ENCODE data around the gene COX11. TPM values are rescaled to one million over a fixed set of nuclear protein-coding genes. Genes with fewer than 3 reads are reported as not detected.

The COX11 gene
- total and polyA plus RNA-seq, 7 experiments from 2014 or later: 25.7 to 92.9 (median 74.9) TPM

DNA sequence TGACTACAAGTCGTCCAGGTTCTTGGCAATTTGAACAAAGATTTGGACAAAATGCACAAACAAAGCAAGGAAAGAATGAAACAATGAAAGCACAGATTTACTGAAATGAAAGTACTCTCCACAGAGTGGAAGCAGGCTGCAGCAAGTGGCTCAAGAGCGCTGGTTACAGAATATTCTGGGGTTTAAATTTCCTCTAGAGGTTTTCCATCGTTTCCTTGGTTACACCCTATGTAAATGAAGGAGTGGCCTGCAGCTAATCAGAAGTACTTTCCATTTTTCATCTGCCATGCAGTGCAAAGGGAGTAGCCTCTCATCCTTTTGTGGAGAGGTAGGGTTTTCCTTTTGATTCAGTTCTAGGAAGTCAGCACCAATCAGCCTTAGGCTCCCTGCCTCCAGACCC, 11.9 kb upstream of the COX11 start:
- Mint-ChIP-seq H3K27ac (no peak overlapping the region), H3K36me3 (peaks cover 2 to 13% (median 9%) of the 10 kb centered on the region in 5 donors), H3K9me3 (peaks cover 0 to 14% (median 0%) of the 10 kb centered on the region in 11 donors), H3K4me3 (no peak overlapping the region), H3K27me3 (no peaks in the 10 kb centered on the region), H3K4me1 (peaks cover 0 to 12% (median 9%) of the 10 kb centered on the region in 7 donors)
- no peak overlapping the region for H3K4me3 ChIP-seq (ENCODE audit: low read length)
- H3K36me3 ChIP-seq (ENCODE audit: control insufficient read depth in 2 of 3, insufficient read depth in 3 of 3, low read length in 3 of 3): no peaks in the 10 kb centered on the region
- ATAC-seq (no peak), DNase-seq (no peak)
- H3K27ac ChIP-seq (ENCODE audit: low read depth, low read length): no peak overlapping the region
- CTCF ChIA-PET: no interaction called here
- no peaks in the 10 kb centered on the region for H3K27me3 ChIP-seq (ENCODE audit: control insufficient read depth in 2 of 2, insufficient read depth in 2 of 2, low read length in 2 of 2)
- POLR2A ChIA-PET: no interaction called here
- H3K9me3 ChIP-seq (ENCODE audit: control insufficient read depth in 2 of 3, low read length in 3 of 3): no peaks in the 10 kb centered on the region
- no peaks in the 10 kb centered on the region for H3K4me1 ChIP-seq (ENCODE audit: control insufficient read depth in 2 of 2, insufficient read depth in 2 of 2, low read length in 2 of 2)
- intact Hi-C loops (cut with micrococcal nuclease): no loop called here

DNA sequence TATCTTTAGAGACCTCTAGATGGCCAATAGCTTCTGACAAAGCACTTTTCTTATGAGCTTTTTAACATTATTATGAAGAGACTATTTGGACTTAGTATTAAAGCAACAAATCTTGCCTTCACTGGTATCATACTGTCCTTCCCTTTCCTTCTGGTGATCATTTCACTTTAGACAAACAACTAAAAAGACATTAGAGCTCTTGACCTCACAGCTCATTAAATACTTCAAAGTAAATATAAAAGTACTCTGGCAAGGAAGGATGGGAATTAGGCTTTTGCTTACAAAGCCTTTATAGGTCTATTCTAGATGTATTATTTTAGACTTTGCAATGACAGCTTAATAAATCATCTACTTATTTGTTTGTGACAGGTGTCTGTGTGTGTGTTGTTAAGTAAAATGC, 11.2 kb upstream of the COX11 start:
- intact Hi-C loops (cut with micrococcal nuclease): no loop called here
- H3K4me1 ChIP-seq (ENCODE audit: control insufficient read depth in 2 of 2, insufficient read depth in 2 of 2, low read length in 2 of 2): no peaks in the 10 kb centered on the region
- no peak for ATAC-seq
- no peak for DNase-seq
- peaks cover 0 to 14% (median 0%) of the 10 kb centered on the region in 11 donors for H3K9me3 Mint-ChIP-seq
- no peaks in the 10 kb centered on the region for H3K27me3 ChIP-seq (ENCODE audit: control insufficient read depth in 2 of 2, insufficient read depth in 2 of 2, low read length in 2 of 2)
- H3K4me3 ChIP-seq (ENCODE audit: low read length): no peak overlapping the region
- H3K4me3 Mint-ChIP-seq: no peak overlapping the region
- no peak overlapping the region for H3K27ac ChIP-seq (ENCODE audit: low read depth, low read length)
- no peaks in the 10 kb centered on the region for H3K36me3 ChIP-seq (ENCODE audit: control insufficient read depth in 2 of 3, insufficient read depth in 3 of 3, low read length in 3 of 3)
- H3K4me1 Mint-ChIP-seq: peaks cover 0 to 13% (median 9%) of the 10 kb centered on the region in 7 donors
- peaks cover 2 to 13% (median 7%) of the 10 kb centered on the region in 5 donors for H3K36me3 Mint-ChIP-seq
- CTCF ChIA-PET: interaction anchor here (0.6 kb wide), 1 partner anchor 60 kb away, joined by 3 read pairs; no protein-coding TSS in a partner anchor
- POLR2A ChIA-PET: no interaction called here
- no peaks in the 10 kb centered on the region for H3K9me3 ChIP-seq (ENCODE audit: control insufficient read depth in 2 of 3, low read length in 3 of 3)
- H3K27me3 Mint-ChIP-seq: no peaks in the 10 kb centered on the region
- H3K27ac Mint-ChIP-seq: no peak overlapping the region

DNA sequence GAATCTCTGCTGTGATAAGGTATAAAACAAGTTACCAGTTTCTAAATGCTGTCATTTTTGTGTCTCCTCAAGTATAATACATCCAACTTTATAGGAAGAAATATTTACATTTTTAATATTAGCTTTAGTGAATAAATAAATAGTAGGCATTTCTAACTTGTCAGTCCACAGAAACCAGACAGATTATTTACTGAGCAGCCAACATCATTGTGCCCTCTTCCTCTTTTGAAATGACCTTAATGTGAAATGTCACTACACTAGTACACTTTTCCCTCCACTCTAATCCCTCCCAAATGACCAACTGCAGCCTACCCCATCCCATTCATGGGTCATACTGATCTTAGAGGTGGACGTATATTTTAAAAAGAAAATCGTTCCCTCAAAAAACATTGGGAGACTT, 9.3 kb upstream of the COX11 start:
- no peaks in the 10 kb centered on the region for H3K27me3 ChIP-seq (ENCODE audit: control insufficient read depth in 2 of 2, insufficient read depth in 2 of 2, low read length in 2 of 2)
- H3K36me3 ChIP-seq (ENCODE audit: control insufficient read depth in 2 of 3, insufficient read depth in 3 of 3, low read length in 3 of 3): no peaks in the 10 kb centered on the region
- H3K36me3 Mint-ChIP-seq: peaks cover 2 to 13% (median 6%) of the 10 kb centered on the region in 5 donors
- no peak overlapping the region for H3K4me3 Mint-ChIP-seq
- POLR2A ChIA-PET: interaction anchor here (1.0 kb wide), 1 partner anchor 8 kb away, joined by 3 read pairs; no protein-coding TSS in a partner anchor
- DNase-seq (no peak), ATAC-seq (no peak)
- no peak overlapping the region for H3K27ac ChIP-seq (ENCODE audit: low read depth, low read length)
- no peaks in the 10 kb centered on the region for H3K27me3 Mint-ChIP-seq
- no peaks in the 10 kb centered on the region for H3K4me1 ChIP-seq (ENCODE audit: control insufficient read depth in 2 of 2, insufficient read depth in 2 of 2, low read length in 2 of 2)
- intact Hi-C loops (cut with micrococcal nuclease): no loop called here
- peaks cover 0 to 14% (median 0%) of the 10 kb centered on the region in 11 donors for H3K9me3 Mint-ChIP-seq
- H3K9me3 ChIP-seq (ENCODE audit: control insufficient read depth in 2 of 3, low read length in 3 of 3): no peaks in the 10 kb centered on the region
- CTCF ChIA-PET: interaction anchor here (0.6 kb wide), 1 partner anchor 14 kb away, joined by 3 read pairs; no protein-coding TSS in a partner anchor
- peaks cover 0 to 13% (median 8%) of the 10 kb centered on the region in 7 donors for H3K4me1 Mint-ChIP-seq
- no peak overlapping the region for H3K27ac Mint-ChIP-seq
- H3K4me3 ChIP-seq (ENCODE audit: low read length): no peak overlapping the region

DNA sequence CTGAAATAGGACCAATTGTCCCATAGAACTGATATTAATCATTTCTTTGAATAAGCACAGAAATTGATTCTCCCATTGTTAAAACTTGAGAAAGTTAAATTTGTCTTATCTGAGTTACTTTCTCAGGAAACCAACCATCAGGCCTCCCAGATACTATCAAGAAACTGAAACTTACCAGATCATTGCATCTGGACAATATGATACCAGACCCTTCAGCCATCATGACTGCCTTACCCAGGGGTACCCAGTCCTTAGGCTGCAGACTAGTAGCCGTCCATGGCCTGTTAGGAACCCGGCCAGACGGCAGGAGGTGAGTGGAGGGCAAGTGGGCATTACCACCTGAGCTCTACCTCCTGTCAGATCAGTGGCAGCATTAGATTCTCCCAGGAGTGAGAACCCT, 7.9 kb upstream of the COX11 start:
- Mint-ChIP-seq H3K9me3 (peaks cover 0 to 14% (median 0%) of the 10 kb centered on the region in 11 donors), H3K4me3 (no peak overlapping the region), H3K27me3 (no peaks in the 10 kb centered on the region), H3K27ac (no peak overlapping the region), H3K36me3 (peaks cover 2 to 13% (median 6%) of the 10 kb centered on the region in 5 donors), H3K4me1 (peaks cover 0 to 19% (median 11%) of the 10 kb centered on the region in 7 donors)
- no peak for DNase-seq
- no peak for ATAC-seq
- Histone ChIP-seq H3K27me3 (ENCODE audit: control insufficient read depth in 2 of 2, insufficient read depth in 2 of 2, low read length in 2 of 2) (no peaks in the 10 kb centered on the region), H3K9me3 (ENCODE audit: control insufficient read depth in 2 of 3, low read length in 3 of 3) (no peaks in the 10 kb centered on the region), H3K27ac (ENCODE audit: low read depth, low read length) (no peak overlapping the region), H3K36me3 (ENCODE audit: control insufficient read depth in 2 of 3, insufficient read depth in 3 of 3, low read length in 3 of 3) (no peaks in the 10 kb centered on the region), H3K4me1 (ENCODE audit: control insufficient read depth in 2 of 2, insufficient read depth in 2 of 2, low read length in 2 of 2) (no peaks in the 10 kb centered on the region), H3K4me3 (ENCODE audit: low read length) (no peak overlapping the region)
- CTCF ChIA-PET: no interaction called here
- POLR2A ChIA-PET: interaction anchor here (0.6 kb wide), 1 partner anchor 17 kb away, joined by 4 read pairs; no protein-coding TSS in a partner anchor
- intact Hi-C loops (cut with micrococcal nuclease): no loop called here

DNA sequence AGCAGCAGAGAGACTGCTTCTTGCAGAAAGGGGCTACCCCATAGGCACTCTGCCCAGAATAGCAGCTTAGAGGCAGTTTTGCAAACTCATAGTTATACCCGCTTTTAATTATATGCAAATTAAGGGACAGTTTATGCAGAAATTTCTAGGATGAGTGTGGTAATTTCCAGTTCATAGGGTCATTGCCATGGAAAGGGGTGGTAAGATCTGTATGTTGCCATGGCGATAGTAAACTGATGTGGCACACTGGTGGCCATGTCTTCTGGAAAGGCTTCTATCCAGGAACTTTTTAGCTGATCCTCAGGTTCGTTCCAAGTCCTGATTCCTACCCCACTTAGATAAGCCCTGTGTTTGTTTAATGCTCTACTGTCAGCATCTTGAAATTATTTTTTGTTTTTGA, 6.3 kb upstream of the COX11 start:
- H3K4me1 ChIP-seq (ENCODE audit: control insufficient read depth in 2 of 2, insufficient read depth in 2 of 2, low read length in 2 of 2): peaks cover 2 to 4% of the 10 kb centered on the region in 2 donors
- no peaks in the 10 kb centered on the region for H3K36me3 ChIP-seq (ENCODE audit: control insufficient read depth in 2 of 3, insufficient read depth in 3 of 3, low read length in 3 of 3)
- peaks cover 0 to 11% (median 6%) of the 10 kb centered on the region in 5 donors for H3K36me3 Mint-ChIP-seq
- ChIA-PET POLR2A (no interaction called here), CTCF (interaction anchor here (0.5 kb wide), 1 partner anchor 18 kb away, joined by 4 read pairs; no protein-coding TSS in a partner anchor)
- peaks cover 0 to 5% (median 0%) of the 10 kb centered on the region in 11 donors for H3K9me3 Mint-ChIP-seq
- H3K27me3 Mint-ChIP-seq: no peaks in the 10 kb centered on the region
- no peak overlapping the region for H3K27ac Mint-ChIP-seq
- no peak for ATAC-seq
- no peaks in the 10 kb centered on the region for H3K27me3 ChIP-seq (ENCODE audit: control insufficient read depth in 2 of 2, insufficient read depth in 2 of 2, low read length in 2 of 2)
- no peak overlapping the region for H3K4me3 ChIP-seq (ENCODE audit: low read length)
- H3K27ac ChIP-seq (ENCODE audit: low read depth, low read length): no peak overlapping the region
- no peak overlapping the region for H3K4me3 Mint-ChIP-seq
- DNase-seq: no peak
- peaks cover 0 to 24% (median 11%) of the 10 kb centered on the region in 7 donors for H3K4me1 Mint-ChIP-seq
- intact Hi-C loops (cut with micrococcal nuclease): no loop called here
- H3K9me3 ChIP-seq (ENCODE audit: control insufficient read depth in 2 of 3, low read length in 3 of 3): no peaks in the 10 kb centered on the region

DNA sequence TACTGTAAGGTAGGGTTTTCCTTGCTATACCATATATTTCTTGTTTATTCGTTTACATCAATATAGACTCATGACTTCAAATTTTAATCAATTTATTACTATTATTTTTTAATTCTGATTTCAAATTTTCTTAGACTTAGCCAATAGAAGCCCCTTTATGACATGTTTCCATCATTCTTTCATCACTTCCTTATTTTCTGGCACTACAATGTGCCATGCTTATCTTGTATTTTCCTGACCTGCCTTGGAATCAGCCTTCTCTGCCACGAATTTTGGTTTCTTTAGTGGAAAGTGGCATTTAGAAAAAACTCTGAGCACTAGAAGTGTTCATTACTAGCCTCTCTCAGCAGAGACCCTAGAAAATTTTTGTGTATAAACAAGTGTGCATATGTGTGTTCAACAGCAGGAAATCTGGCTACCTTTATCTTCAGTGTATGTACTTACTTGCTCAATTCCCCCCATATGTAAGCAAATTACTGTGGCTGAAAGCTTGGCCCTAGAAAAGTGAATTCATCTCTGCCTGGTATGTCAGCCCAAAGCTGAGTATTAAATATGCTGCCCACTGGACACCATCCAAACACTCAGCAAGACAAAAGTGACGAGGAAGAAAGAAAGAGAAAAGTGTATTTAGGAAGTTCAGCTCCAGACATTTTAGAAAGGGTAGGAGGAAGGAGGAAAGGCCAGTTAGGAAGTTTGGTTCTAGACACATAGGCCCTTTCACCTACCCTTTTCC, 4.1 kb upstream of the COX11 start:
- peaks cover 8% of the 10 kb centered on the region in 2 donors for H3K4me1 ChIP-seq (ENCODE audit: control insufficient read depth in 2 of 2, insufficient read depth in 2 of 2, low read length in 2 of 2)
- H3K27me3 ChIP-seq (ENCODE audit: control insufficient read depth in 2 of 2, insufficient read depth in 2 of 2, low read length in 2 of 2): no peaks in the 10 kb centered on the region
- ATAC-seq (no peak), DNase-seq (no peak)
- POLR2A ChIA-PET: no interaction called here
- no peak overlapping the region for H3K4me3 ChIP-seq (ENCODE audit: low read length)
- Mint-ChIP-seq H3K9me3 (no peaks in the 10 kb centered on the region), H3K4me1 (peaks cover 0 to 26% (median 16%) of the 10 kb centered on the region in 7 donors), H3K4me3 (no peak overlapping the region), H3K27ac (no peak overlapping the region), H3K27me3 (no peaks in the 10 kb centered on the region), H3K36me3 (peaks cover 0 to 3% (median 0%) of the 10 kb centered on the region in 5 donors)
- no peak overlapping the region for H3K27ac ChIP-seq (ENCODE audit: low read depth, low read length)
- no peaks in the 10 kb centered on the region for H3K9me3 ChIP-seq (ENCODE audit: control insufficient read depth in 2 of 3, low read length in 3 of 3)
- intact Hi-C loops (cut with micrococcal nuclease): no loop called here
- CTCF ChIA-PET: no interaction called here
- peaks cover 0 to 7% (median 0%) of the 10 kb centered on the region in 3 experiments for H3K36me3 ChIP-seq (ENCODE audit: control insufficient read depth in 2 of 3, insufficient read depth in 3 of 3, low read length in 3 of 3)
